ENCODE results near the gene PAK3.

The PAK3 gene

DNA sequence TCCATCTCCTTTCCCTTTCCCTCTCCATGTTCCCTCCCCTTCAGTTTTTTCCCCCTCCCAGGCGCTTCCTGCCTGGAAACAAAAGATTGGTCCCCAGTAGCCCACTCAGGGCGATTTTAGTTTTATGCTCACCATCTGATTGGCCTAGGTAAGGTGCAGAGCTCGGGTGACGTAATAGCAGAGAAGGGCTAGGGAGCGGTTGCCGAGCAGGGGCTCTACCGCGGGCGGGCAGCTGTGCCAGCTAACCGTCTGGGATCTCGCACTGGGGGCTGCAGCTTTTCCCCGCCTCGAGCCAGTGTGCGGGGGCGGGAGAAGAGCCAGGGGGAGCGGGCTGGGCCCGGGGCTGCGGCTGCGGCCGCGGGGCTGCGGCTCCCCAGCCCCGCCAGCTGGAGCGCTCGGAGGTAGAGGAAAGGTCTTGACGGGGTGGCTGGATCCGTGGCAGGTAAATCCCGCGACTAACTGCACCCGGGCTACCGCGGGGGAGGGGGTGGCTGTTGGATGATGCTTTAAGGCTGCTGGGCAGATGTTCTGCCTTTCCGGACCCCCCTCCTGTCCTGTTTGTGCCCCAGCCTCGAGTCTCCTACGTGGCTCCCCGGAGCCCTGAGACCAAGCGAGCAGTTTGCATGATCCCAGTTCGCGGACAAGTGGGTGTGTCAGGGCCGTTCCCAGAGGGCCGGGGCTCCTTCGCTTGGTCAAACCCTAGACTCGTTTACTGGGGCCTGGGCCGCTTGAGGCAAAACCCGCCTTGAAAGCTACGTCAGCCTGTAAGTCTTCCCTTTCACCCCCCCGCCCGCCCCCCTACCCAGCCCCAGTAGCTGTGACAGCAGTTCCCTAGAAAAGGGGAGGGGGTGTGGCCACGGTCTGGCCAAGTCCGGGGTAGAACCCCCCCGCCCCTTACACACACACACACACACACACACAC, at the start of gene PAK3:
PAK3 (plus strand) TSS at position 218 of the 922 bp plus-strand sequence. CDS start 26,913 bp downstream, outside the sequence.
- DNase-seq = peak; percentile 80

GRCh38 chrX:111047575-111047974, 48.4 kb upstream of the PAK3 start:
- no peak for DNase-seq

- DNase-seq = no peak
Observed at GRCh38 chrX:111052478-111052877, 43.5 kb upstream of the PAK3 start.

DNA sequence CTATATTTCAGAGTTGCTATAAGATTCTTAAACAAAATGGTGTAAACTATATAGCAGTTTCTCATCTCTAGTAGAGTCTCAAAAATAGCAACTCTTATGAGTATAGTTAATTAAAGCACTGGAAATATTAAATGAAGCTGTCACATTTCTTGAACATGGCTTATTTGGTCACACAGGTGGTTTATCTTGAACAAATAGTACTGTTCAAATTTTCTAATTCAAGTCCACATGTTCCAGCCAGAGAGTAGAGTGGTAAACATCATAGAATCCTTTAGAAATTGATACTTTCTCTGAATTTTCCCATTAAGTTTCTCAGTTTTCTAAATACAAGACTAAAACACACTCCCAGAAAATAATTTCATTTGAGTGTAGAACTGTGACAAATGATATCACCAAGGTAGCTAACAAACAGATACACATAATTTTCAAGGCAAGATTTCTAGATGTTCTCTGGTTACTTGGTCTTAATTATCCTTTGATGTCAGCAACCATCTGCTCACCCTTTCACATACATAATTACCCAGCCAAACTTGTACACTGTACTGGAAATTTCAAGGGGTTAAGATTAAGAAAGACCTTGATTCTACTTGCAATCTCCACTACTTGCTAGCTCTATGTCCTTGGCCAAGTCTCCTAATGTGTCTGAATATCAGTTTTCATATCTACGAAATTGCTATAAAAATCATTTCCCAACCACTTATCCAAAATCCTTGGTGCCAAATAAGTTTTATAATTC, 24.3 kb upstream of the PAK3 start:
- DNase-seq = peak; percentile 16

- no peak for DNase-seq
Observed at GRCh38 chrX:111083081-111083480, 12.9 kb upstream of the PAK3 start.

DNA sequence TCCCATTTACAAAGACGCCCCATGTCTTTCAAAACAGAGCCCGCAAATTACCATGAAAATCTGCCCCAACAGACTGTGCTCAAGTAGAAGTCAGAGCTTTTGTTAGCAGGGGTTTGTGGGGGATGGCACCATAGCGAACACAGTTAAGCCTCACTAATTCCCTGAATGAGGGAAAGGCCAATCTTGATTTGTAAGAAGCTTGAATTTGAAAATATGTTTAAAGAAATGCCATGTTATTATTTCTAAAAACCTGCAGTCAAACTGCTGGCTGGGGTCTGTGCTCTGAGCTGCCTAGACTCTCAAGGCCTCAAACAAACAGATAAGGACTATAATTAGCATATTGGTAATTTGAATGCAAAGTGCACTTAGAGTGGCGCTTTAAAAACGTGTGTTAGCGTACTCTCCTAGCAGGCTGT, 9.4 kb upstream of the PAK3 start:
- peak; percentile 65 for DNase-seq

- no peak for DNase-seq
Observed at GRCh38 chrX:111088628-111089027, 7.4 kb upstream of the PAK3 start.

- DNase-seq = no peak
Observed at GRCh38 chrX:111090458-111090857, 5.5 kb upstream of the PAK3 start.

DNA sequence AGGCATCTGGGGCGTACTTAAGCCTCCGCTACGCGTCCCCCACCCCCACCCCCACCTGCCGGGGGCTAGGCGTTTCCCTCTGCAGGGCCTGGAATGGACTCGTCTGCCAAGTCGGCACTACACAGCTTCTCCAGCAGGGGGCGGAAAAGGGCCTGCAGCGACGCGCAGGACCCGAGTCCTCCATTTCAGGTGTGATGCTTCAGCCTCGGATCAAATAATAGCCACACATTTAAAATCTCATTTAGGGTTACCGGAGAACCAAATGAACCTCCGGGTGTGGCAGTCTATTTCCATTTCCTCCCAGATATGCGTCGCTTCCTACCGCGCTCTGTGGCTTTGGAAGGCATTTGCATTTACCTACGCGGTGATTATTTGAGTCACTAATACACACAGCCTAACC, 2.9 kb downstream of the PAK3 start:
- DNase-seq = peak; percentile 10

GRCh38 chrX:111100191-111100590, 4.2 kb downstream of the PAK3 start:
- DNase-seq = peak; percentile 54

- DNase-seq = no peak
Observed at GRCh38 chrX:111101580-111101979, 5.6 kb downstream of the PAK3 start.

DNA sequence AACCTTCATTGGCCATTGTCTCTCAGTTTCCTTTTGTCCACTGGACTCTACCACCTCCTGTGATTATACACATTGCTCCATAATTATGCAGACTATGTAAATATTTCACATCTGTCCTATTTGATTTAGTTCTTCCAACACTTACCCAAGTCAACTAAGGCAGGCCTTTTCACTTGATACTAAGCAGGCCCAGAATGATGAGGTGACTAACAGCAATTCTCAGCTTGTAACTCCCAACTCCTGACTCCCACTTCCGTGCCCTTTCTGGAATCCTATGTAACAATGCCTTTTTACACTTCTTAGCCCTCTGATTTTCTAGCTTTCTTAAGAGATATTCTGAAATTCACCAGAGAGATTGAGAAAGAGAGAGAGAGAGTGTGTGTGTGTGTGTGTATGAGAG, 6.6 kb downstream of the PAK3 start:
- no peak for DNase-seq

GRCh38 chrX:111103246-111103645, 7.3 kb downstream of the PAK3 start:
- no peak for DNase-seq

DNA sequence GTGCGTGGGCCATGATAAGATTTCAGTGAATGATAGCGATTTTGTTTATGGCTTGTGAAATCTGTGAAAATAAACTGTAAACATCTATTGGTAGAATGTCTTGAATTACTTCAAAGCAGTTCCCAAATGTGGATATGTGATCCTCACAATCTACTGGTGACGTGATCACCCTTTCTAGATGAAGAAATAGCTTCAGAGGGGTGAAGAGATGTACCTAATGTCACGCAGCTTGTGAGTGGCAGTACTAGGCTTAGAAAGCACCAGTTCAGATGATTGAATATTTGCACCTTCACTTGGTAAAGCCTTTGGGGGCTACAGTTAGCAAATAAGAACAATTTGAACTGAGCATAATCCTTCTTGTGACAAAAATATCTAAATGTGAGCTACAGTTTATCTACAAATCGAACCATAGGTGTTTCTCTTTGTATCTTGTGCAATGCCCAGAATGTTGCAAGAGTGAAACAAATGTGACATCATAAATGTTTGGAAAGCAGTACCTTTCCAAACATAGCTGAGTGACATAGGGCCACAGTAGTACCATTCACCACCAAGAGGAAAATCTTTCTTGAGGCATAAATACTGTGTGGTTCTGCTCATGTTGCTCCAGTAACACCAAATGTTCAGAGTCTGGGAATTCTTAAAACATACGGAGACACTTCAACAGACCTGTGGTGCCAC, 14.2 kb downstream of the PAK3 start:
- DNase-seq = no peak

DNA sequence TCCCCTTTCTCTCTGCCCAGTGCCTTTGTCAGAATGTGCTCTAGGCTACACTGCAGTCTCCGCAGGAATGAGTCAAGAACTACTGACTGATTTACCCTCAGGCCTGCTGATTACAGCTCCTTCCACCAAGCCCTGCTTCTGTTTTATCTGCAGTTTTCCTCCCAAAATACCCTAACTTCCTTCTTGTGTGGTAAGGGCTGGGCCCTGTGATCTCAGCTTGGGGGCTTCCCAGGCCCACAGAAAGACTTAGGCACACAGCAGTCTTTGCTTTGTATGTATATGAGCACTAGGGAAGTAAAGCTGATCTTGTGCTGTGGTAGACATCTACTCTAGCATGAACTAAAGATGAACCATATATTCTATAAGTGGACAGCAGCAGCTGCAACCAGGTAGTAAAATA, 18.8 kb downstream of the PAK3 start:
- DNase-seq = no peak

GRCh38 chrX:111116666-111117065, 20.7 kb downstream of the PAK3 start:
- DNase-seq = no peak

DNA sequence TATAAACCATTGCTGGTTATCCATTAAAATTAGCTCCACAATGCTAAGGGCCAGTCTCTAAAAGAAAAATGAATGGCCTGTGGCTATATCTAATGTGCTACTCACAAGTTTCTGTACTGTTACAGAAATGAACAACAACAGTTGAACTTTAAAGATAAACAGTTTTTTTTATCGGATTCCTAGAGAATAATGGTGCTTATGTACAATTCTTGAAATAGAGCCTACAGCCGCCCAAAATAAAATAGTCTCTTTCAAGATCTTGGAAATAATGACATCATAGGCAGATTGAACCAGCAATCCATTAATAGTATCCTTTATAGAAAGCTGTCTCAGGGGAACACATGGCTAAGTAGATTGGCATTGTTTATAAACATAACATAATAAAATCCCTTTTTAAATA, 23.4 kb downstream of the PAK3 start:
- no peak for DNase-seq

GRCh38 chrX:111123125-111123524, 27.1 kb downstream of the PAK3 start:
- no peak for DNase-seq

DNA sequence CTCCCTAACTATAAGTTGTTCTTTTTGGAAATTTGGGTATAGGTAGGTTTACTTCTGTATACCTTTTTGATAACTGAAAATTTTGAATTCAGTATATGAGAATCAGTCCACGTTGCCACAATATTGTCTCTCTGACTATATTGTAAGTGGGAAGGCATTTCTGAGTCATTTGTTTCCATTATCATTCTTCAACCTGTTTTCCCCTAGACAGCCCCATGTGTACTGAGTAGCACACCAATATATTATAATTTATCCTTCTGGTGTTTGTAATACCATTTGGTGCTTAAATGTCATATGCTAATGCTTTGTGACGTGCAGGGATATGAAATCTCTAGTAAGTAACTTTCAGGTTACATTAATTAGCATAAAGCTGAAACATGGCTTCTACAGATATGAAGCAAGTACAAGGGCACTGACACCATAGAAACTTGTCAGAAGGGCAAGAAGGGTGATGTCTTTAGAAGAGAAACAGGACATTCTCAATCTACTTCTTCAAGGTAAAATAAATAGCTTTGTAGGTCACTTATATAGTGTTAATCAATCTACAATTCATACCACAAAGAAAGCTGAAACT, 27.7 kb downstream of the PAK3 start:
- no peak for DNase-seq

DNA sequence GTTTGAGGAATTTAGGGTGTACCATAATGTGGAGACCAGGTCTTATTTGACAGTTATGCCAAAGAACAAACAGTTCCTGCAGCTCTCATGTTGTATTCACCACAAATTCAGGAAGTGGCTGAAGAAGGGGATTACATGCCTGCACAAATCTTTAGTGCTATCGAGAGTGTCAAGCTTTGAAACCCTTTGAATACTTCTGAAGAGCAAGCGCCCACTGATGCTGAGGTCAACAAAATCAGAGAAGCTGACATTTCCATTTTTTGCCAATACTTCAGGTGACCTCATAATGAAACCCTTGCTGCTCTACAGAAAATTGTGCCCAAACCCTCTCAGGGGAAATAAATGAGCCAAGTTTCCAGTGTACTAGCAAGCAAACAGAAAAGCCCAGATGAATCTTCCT, 28.4 kb downstream of the PAK3 start:
- DNase-seq = no peak

DNA sequence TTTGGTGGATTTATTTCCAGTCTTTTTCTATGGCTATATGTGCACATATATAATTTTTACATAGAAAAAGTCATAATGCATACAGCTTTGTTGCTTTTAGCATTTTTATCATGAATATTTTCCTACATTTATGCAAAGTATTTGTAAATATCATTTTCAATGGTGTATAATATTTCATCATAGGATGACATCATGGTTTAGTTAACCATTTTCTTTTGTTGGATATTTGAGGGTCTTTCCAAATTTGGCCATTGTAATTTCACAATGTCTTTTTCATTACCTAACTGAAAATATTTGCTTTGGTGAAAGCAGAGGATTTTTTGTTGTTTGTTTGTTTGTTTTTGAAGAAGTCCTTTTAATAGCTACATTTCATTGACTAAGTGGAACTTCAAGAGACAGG, 31.0 kb downstream of the PAK3 start:
- no peak for DNase-seq

DNA sequence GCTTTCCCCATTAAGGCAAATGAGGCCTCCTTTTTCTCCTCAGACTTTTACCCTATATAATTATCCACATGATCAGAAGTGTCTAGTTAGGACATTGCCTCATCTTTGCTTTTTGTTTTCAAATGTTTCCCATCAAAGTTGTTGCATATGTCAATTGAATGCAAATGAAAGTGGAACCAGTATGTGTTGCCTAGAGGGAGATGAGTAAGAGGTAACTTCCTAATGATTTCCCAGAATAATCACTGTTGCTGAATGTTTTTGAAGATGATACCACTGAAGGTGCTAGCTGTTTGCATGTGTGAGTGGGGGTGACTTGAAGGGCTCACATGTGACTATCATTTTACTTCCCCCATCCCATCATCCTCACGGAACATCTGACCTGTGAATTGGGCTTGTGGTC, 33.9 kb downstream of the PAK3 start:
- no peak for DNase-seq

DNA sequence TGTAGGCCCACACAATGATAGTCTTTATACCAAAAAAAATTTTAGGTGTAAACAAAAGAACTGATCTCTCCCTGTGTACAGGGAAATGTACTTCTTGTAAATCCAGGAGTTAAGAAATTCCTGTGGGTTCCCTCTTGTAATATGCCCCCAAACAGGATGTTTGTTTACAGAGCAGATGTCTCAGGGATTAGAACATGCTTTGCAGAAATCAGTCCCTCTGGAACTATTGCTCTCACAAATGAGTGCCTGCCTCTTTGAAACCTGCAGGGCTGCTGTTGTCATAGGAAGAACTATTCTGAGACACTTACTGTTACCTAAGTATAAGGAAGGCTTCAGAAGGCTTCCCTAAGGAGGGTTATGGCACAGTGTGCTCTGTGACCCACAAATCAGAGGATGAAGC, 35.6 kb downstream of the PAK3 start:
- DNase-seq = no peak

Data from NCI-H1436 (cell line).